ENCODE measurements around the gene GALNT13. TPM values are rescaled to one million over a fixed set of nuclear protein-coding genes. Genes with fewer than 3 reads are reported as not detected.

Gene GALNT13
- total and polyA plus RNA-seq, 2 of the 13 experiments (the other 11 are each of a cell fraction or from before 2014, with no cell fraction given), result 1.3 to 5.0 TPM

DNA sequence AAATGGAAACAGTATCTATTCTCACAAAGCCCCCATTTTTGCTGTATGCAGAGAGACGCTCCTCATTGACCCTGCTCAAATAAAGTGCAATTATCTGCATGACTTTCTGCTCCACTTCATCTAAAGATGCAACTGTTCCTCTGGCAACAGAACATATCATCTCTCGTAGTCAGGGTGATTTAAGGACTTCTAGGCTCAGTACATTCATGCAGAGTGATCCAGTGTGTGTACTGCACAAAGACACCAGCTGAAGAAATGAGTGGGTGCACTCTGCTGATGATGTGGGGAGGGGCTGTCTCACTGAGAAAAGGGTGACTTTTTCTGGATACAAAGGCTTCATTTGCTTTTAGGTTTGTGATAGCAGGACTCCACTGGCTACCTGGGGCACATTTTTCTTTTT, 355.2 kb downstream of the GALNT13 start (continued):
- TF ChIP-seq MBNL3 (CRISPR knock-in tag; conservative IDR thresholded peaks at IDR 0.05), result no peak
- no peak for TF ChIP-seq HMG20B (CRISPR knock-in tag; conservative IDR thresholded peaks at IDR 0.05)
- TF ChIP-seq ZFP82 (CRISPR knock-in tag; IDR thresholded peaks at IDR 0.05; ENCODE audit: borderline replicate concordance), result no peak

- Histone ChIP-seq H3K27me3 (ENCODE audit: control insufficient read depth in 1 of 2, insufficient read depth in 2 of 2, low read length in 2 of 2) (no peaks in the 10 kb centered on the region; a peak in 1 of 5 replicates), H3K36me3 (replicated peaks in 1 of 2; ENCODE audit: control insufficient read depth in 1 of 2, insufficient read depth in 2 of 2, low read length in 2 of 2) (no peaks in the 10 kb centered on the region), H2AFZ (ENCODE audit: low read length) (no peak overlapping the region), H3K27ac (ENCODE audit: extremely low read length, insufficient read depth, low read length) (no peak overlapping the region), H3K4me2 (ENCODE audit: low read depth, low read length) (no peak overlapping the region), H3K79me2 (ENCODE audit: insufficient read depth, low read length) (no peaks in the 10 kb centered on the region), H3K4me1 (ENCODE audit: insufficient read depth, low read length) (no peaks in the 10 kb centered on the region), H3K4me3 (replicated peaks in 1 of 3; ENCODE audit: insufficient read depth in 1 of 3, low read depth in 2 of 3, low read length in 3 of 3) (no peak overlapping the region), H3K9ac (ENCODE audit: insufficient read depth, low read depth, low read length) (no peak overlapping the region), H4K20me1 (ENCODE audit: insufficient read depth, low read length) (no peaks in the 10 kb centered on the region), H3K9me3 (ENCODE audit: low read length) (no peaks in the 10 kb centered on the region)
- TF ChIP-seq ATF4 (CRISPR knock-in tag; IDR thresholded peaks at IDR 0.05) (no peak), ZNF263 (CRISPR knock-in tag; IDR thresholded peaks at IDR 0.05) (no peak), DNMT3B (CRISPR knock-in tag; conservative IDR thresholded peaks at IDR 0.05) (no peak), TFE3 (CRISPR knock-in tag; IDR thresholded peaks at IDR 0.05) (no peak), NFAT5 (CRISPR knock-in tag; IDR thresholded peaks at IDR 0.05) (no peak), KDM3A (CRISPR knock-in tag; IDR thresholded peaks at IDR 0.05; ENCODE audit: low read depth) (no peak), NR2C2 (CRISPR knock-in tag; IDR thresholded peaks at IDR 0.05; ENCODE audit: borderline replicate concordance) (no peak), ZNF124 (CRISPR knock-in tag; IDR thresholded peaks at IDR 0.05) (no peak)
- FAIRE-seq (no peak), ATAC-seq (no peak), DNase-seq (ENCODE audit: low spot score) (no peak)
- WGBS (ENCODE audit: low lambda C conversion rate), result 3% methylated on average over 3 of the region's 3 CpGs
- in situ Hi-C loops (cut with HindIII; ENCODE audit: extremely low pct_ligation_motif_present, low pct_unique_long_range_greater_than_20kb) (no loop called here), intact Hi-C loops (cut with micrococcal nuclease; ENCODE audit: unreplicated experiment) (no loop called here)
- BruUV-seq (replicated peaks), result no TSS peak
- POLR2A ChIA-PET, result no interaction called here
- CTCF ChIA-PET (ENCODE audit: low intra/inter-chr PET ratio, low total read pairs), result no interaction called here
These were observed 357.0 kb downstream of the GALNT13 start for GRCh38 chr2:154228566-154229280.
